NCI-H226 (cell line): ENCODE results near the gene COL17A1.

Source experiments
- DNase-seq: peaks from one replicate; pipeline ENCODE4 v3.0.0-alpha.2; 2015

COL17A1 gene

GRCh38 chr10:104096692-104097091, 11.0 kb upstream of the COL17A1 start:
- DNase-seq: no peak

GRCh38 chr10:104092749-104093148, 7.1 kb upstream of the COL17A1 start:
- DNase-seq: no peak

- peak; percentile 62 for DNase-seq
Observed at GRCh38 chr10:104090611-104091010, 4.9 kb upstream of the COL17A1 start.

GRCh38 chr10:104089621-104090020, 3.9 kb upstream of the COL17A1 start:
- no peak for DNase-seq

GRCh38 chr10:104088239-104088638, 2.6 kb upstream of the COL17A1 start:
- DNase-seq: no peak

GRCh38 chr10:104084482-104085142, 1.1 kb downstream of the COL17A1 start:
- DNase-seq: no peak

GRCh38 chr10:104081998-104082397, 3.7 kb downstream of the COL17A1 start:
- DNase-seq: no peak

GRCh38 chr10:104080762-104081161, 4.9 kb downstream of the COL17A1 start:
- DNase-seq: no peak

GRCh38 chr10:104077663-104078151, 8.0 kb downstream of the COL17A1 start:
- DNase-seq: no peak

- DNase-seq: no peak
Observed at GRCh38 chr10:104077247-104077646, 8.4 kb downstream of the COL17A1 start.

GRCh38 chr10:104076743-104077160, 8.9 kb downstream of the COL17A1 start:
- DNase-seq: no peak

GRCh38 chr10:104074505-104074904, 11.2 kb downstream of the COL17A1 start:
- DNase-seq: no peak

- DNase-seq: no peak
Observed at GRCh38 chr10:104072786-104073185, 12.9 kb downstream of the COL17A1 start.

GRCh38 chr10:104069613-104070012, 16.1 kb downstream of the COL17A1 start:
- DNase-seq: no peak

GRCh38 chr10:104067525-104067924, 18.2 kb downstream of the COL17A1 start:
- no peak for DNase-seq

- DNase-seq: no peak
Observed at GRCh38 chr10:104066945-104067344, 18.7 kb downstream of the COL17A1 start.

- no peak for DNase-seq
Observed at GRCh38 chr10:104065748-104066147, 19.9 kb downstream of the COL17A1 start.

GRCh38 chr10:104061196-104061595, 24.5 kb downstream of the COL17A1 start:
- no peak for DNase-seq

GRCh38 chr10:104059364-104059763, 26.3 kb downstream of the COL17A1 start:
- no peak for DNase-seq

- DNase-seq: no peak
Observed at GRCh38 chr10:104057717-104058116, 28.0 kb downstream of the COL17A1 start.

- DNase-seq: no peak
Observed at GRCh38 chr10:104056619-104057273, 28.9 kb downstream of the COL17A1 start.

- peak; percentile 94 for DNase-seq
Observed at GRCh38 chr10:104054430-104054829, 31.2 kb downstream of the COL17A1 start.

GRCh38 chr10:104053201-104053600, 32.5 kb downstream of the COL17A1 start:
- no peak for DNase-seq

- DNase-seq: peak; percentile 28
Observed at GRCh38 chr10:104052431-104052830, 33.2 kb downstream of the COL17A1 start.
